ENCODE data around the gene CDKN1C.

GRCh38 chr11:2868506-2869133 lies 17.0 kb downstream of the CDKN1C start:
- no peak for TF ChIP-seq TARDBP (IDR thresholded peaks at IDR 0.05)
- no peak for TF ChIP-seq SUZ12 (IDR thresholded peaks at IDR 0.05)
- no peak for TF ChIP-seq ELF4 (IDR thresholded peaks at IDR 0.05)
- no peak for TF ChIP-seq SP1 (IDR thresholded peaks at IDR 0.05)
- no peak for TF ChIP-seq LEF1 (IDR thresholded peaks at IDR 0.05; ENCODE audit: borderline replicate concordance)
- no peak for TF ChIP-seq HDGF (IDR thresholded peaks at IDR 0.05; ENCODE audit: borderline replicate concordance)
- TF ChIP-seq FOXM1 (IDR thresholded peaks at IDR 0.05; ENCODE audit: borderline replicate concordance), result no peak
- no peak for TF ChIP-seq FOXA1 (IDR thresholded peaks at IDR 0.05)

Measured in HEK293T (cell line).